ENCODE measurements around the gene SLC25A1.

Gene SLC25A1

GRCh38 chr22:19178657-19179496 is at the start of gene SLC25A1:
TSS of gene SLC25A1 (minus strand) at chr22:19178736. CDS start at chr22:19178673, 63 bp downstream.
- DNase-seq: peak; percentile 64 to 66

- no peak for DNase-seq
Measured at GRCh38 chr22:19228179-19228578, 49.6 kb upstream of the SLC25A1 start.

DNA sequence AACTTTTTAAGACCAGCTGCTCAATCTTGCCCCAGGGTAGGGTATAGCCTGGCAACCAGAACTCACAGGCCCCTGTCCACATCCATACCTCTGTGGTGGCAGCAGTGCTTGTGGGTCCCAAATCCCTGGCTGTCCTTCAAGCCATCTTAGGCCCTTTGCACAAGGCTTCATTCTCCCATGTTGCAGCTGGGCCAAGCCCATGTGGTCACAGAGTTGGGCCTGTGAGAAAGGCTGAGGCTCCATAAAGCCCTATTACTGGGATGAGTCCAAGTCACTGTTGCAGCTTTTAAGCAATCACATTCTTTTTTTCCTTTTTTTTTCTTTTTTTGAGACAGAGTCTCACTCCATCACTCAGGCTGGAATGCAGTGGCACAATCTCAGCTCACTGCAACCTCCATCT is 47.9 kb upstream of the SLC25A1 start:
- no peak for DNase-seq

DNA sequence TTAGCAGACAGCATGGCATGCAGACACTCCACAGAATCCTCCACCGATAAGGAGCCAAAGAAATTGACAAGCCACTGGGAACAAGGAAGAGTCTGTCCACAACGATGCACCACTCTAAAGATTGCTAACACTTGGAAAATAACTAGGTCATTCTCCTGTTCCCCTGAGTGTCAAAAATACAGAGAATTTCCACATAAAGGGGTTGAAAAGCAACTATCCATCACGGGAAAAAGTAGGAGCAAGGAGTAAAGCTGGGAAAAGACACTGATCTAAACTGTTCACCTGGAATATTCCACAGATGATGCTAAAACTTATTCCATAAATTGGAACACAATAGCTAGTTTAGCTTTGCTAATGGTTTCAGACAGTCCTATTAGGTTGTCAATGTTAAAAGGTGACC is 47.0 kb upstream of the SLC25A1 start:
- DNase-seq: no peak

GRCh38 chr22:19224985-19225384 is 46.4 kb upstream of the SLC25A1 start:
- no peak for DNase-seq

GRCh38 chr22:19224557-19224956 is 46.0 kb upstream of the SLC25A1 start:
- no peak for DNase-seq

DNA sequence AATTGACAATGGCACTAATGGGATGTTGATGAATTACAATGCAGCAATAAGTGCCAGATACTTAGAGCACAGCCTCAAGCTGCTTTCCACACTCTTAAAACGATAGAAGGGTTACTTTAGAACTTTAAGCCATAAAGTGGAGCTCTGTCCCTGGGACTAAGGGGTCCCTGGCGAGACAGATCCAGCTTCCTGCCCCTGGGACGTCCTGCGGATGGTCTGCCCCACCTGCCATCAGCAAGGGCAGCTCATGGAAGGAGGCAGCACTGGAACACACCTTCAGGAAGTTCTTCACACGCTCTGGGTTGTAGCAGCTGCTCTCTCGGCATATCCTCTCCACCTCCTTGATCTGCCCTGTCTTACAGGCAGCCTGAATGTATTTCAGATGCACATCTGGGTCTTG is 45.1 kb upstream of the SLC25A1 start:
- DNase-seq: no peak

DNA sequence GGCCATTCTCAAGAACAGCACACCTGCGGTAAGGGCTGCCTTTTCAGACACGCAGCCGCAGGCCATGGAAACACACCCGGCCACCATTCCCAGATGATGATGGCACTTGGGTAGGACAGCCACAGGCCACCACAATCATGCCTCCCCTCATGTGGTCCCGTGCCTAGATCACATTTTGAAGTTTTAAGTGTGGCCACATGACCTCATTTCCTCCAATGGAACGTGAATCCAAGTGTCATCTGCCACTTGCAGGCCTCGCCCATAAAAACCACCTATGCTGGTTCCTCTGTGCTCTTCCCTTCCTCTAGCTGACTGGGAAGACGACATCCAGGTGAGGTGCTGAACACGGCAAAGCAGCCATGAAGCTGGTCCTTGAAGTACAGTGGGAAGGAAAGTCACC is 44.6 kb upstream of the SLC25A1 start:
- DNase-seq: no peak

GRCh38 chr22:19222242-19223005 is 43.9 kb upstream of the SLC25A1 start:
- DNase-seq: no peak

DNA sequence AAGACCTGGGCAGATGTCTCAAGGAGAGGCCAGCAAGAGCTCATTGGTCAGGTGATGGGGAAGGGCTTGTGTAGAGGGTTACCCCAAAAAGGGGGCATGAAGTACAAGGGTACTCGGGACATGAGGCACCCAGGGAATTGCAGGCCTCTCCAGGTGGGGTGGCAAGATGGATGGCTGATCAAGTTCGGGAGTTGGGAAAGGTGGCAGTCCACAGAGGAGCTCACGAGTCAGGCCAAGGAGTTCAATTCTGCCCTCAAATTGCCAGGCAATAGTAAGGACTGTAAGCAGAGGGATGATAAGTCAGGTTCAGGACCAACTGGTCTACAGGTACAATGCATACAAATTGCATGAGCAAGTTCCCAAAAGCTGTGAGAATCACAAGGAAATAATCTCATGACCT is 42.3 kb upstream of the SLC25A1 start:
- DNase-seq: no peak

- DNase-seq: no peak
Measured at GRCh38 chr22:19218541-19219233, 40.2 kb upstream of the SLC25A1 start.

- DNase-seq: no peak
Measured at GRCh38 chr22:19216579-19216978, 38.0 kb upstream of the SLC25A1 start.

DNA sequence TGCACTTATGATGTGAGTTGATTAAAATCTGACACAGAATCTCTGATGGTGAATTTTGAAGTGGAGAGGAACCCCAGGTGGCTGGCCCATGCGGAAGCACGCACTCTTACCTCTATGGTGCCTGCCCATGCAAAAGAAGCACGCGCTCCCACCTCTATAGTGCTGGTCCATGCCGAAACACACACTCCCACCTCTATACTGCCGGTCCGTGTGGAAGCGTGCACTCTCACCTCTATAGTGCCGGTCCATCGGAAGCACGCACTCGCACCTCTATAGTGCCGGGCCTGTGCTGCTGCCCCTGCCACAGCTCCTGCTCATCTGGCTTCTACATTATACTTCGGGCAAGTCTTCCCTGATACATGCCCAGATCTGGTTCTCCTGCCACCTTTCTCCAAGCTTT is 36.8 kb upstream of the SLC25A1 start:
- DNase-seq: no peak

GRCh38 chr22:19214078-19214473 is 35.5 kb upstream of the SLC25A1 start:
- no peak for DNase-seq

GRCh38 chr22:19213442-19214077 is 35.0 kb upstream of the SLC25A1 start:
- DNase-seq: no peak

GRCh38 chr22:19213001-19213400 is 34.5 kb upstream of the SLC25A1 start:
- no peak for DNase-seq

DNA sequence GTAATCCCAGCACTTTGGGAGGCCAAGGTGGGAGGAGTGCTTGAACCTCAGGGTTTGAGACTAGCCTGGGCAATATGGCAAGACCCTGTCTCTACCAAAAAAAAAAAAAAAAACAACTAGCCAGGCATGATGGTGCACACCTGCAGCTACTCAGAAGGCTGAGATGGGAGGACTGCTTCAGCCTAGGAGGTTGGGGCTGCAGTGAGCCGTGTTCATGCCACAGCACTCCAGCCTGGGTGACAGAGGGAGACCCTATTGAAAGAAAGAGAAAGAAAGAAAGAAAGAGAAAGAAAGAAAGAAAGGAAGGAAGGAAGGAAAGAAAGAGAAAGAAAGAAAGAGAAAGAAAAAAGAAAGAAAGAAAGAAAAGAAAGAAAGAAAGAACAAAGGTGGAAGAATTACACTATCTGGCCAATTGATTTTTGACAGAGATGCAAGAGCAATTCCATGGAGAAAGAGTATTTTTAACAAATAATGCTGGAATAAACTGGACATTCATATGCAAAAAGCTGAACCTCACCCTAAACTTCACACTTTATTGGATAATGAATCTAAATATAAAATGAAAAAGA is 33.9 kb upstream of the SLC25A1 start:
- no peak for DNase-seq

- no peak for DNase-seq
Measured at GRCh38 chr22:19210188-19210587, 31.7 kb upstream of the SLC25A1 start.

DNA sequence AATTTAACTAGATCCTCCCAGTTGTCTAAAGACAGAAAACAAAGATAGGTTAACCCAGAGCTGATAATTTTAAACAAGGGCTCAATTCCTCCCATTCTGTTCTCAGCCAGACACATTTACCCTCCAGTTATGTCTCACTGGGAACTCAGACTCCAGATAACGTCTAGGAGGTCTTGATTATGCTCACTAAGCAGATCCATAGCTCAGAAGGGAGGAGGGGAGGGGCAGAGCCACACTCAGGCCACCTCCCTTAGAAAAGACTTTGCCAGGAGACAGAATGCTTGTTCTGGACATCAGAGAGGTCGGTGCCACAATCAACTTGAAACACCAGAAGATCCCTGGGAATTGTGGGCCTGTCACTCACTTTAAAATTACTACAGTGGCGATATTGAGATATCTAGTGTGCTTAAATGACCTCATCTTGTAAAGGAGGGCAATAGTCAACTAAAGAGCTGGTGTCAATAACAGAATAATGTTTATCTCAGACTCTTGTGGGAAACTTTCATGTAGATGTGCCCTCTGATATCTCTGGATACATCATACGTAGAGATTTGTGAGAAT is 29.8 kb upstream of the SLC25A1 start:
- DNase-seq: no peak

GRCh38 chr22:19207884-19208283 is 29.3 kb upstream of the SLC25A1 start:
- no peak for DNase-seq

GRCh38 chr22:19207401-19207808 is 28.9 kb upstream of the SLC25A1 start:
- DNase-seq: no peak

- DNase-seq: no peak
Measured at GRCh38 chr22:19206287-19206686, 27.8 kb upstream of the SLC25A1 start.
